Measurements from ENCODE around the gene CRIP3. TPM values are rescaled to one million over a fixed set of nuclear protein-coding genes. Genes with fewer than 3 reads are reported as not detected.

Gene CRIP3
- total and polyA plus RNA-seq, 2 of the 4 experiments (the other 2 are of a cell fraction) = not detected

GRCh38 chr6:43263314-43264178 lies 45.1 kb downstream of the CRIP3 start:
- Histone ChIP-seq H4K5ac (ENCODE audit: low read depth, low read length) (no peak overlapping the region), H3K4ac (ENCODE audit: low read depth, low read length) (no peak overlapping the region), H3K4me1 (ENCODE audit: control insufficient read depth, insufficient read depth, low read length) (no peaks in the 10 kb centered on the region), H4K91ac (ENCODE audit: insufficient read depth, low read depth, low read length) (no peak overlapping the region), H4K20me1 (ENCODE audit: insufficient read depth, low read length) (no peaks in the 10 kb centered on the region), H2AK9ac (replicated peaks; ENCODE audit: low read depth, low read length, poor library complexity) (peak overlapping the region; percentile 72), H2BK15ac (ENCODE audit: low read depth, low read length) (no peak overlapping the region), H2AK5ac (ENCODE audit: low read depth, low read length) (no peak overlapping the region), H3K9me3 (ENCODE audit: control insufficient read depth, insufficient read depth, low read length) (no peaks in the 10 kb centered on the region), H3K23ac (ENCODE audit: low read depth, low read length) (no peak overlapping the region), H3K79me1 (ENCODE audit: low read depth in 1 of 2, low read length in 2 of 2) (no peaks in the 10 kb centered on the region), H2BK20ac (ENCODE audit: low read depth, low read length) (no peak overlapping the region), H3K9ac (ENCODE audit: low read depth, low read length) (no peak overlapping the region), H3K27me3 (ENCODE audit: control insufficient read depth, insufficient read depth, low read length) (peaks cover 35% of the 10 kb centered on the region), H2BK120ac (ENCODE audit: low read depth, low read length) (no peak overlapping the region), H3K4me2 (ENCODE audit: low read depth, low read length) (no peak overlapping the region), H3K14ac (replicated peaks; ENCODE audit: low read depth, low read length) (no peak overlapping the region), H2AFZ (replicated peaks; ENCODE audit: low read length, poor library complexity) (peak overlapping the region; percentile 80), H3K4me3 (ENCODE audit: insufficient read depth, low read depth, low read length) (no peak overlapping the region), H3K27ac (ENCODE audit: insufficient read depth, low read length) (no peak overlapping the region), H3K18ac (ENCODE audit: low read depth, low read length) (no peak overlapping the region), H3K56ac (ENCODE audit: extremely low read depth, insufficient read depth, low read length) (no peak overlapping the region), H2BK5ac (ENCODE audit: low read depth, low read length, poor library complexity, severe bottlenecking) (no peak overlapping the region), H4K8ac (ENCODE audit: low read depth in 2 of 2, low read length in 2 of 2) (no peak overlapping the region), H3K36me3 (ENCODE audit: control insufficient read depth, insufficient read depth, low read length) (no peaks in the 10 kb centered on the region), H3K9me1 (ENCODE audit: insufficient read depth, low read length) (peaks cover 6% of the 10 kb centered on the region)
- CTCF ChIA-PET = interaction anchor here (0.6 to 2.1 kb wide), 3 partner anchors 70 to 82 kb away, joined by 3 to 6 read pairs (median 3); no protein-coding TSS in a partner anchor
- TF ChIP-seq FOS (IDR thresholded peaks at IDR 0.05; ENCODE audit: low read depth, low read length) (no peak), POLR2A (IDR thresholded peaks at IDR 0.05; ENCODE audit: low read depth, low read length) (no peak), CTCF (conservative IDR thresholded peaks at IDR 0.05; ENCODE audit: low read depth, low read length) (peak; percentile 90), MAZ (IDR thresholded peaks at IDR 0.05; ENCODE audit: borderline replicate concordance, low read depth, low read length) (no peak), SMC3 (IDR thresholded peaks at IDR 0.05; ENCODE audit: low read depth, low read length) (peak; percentile 86), RAD21 (IDR thresholded peaks at IDR 0.05; ENCODE audit: low read length) (peak; percentile 94)
- intact Hi-C loops (cut with micrococcal nuclease) = loop anchor here (1.0 kb wide), 2 partner anchors 71 to 243 kb away; no protein-coding TSS in a partner anchor
- dilution Hi-C loops (cut with HindIII; ENCODE audit: low sequenced_read_pairs, unreplicated experiment) = no loop called here
- DNase-seq = peak; percentile 62
- ATAC-seq (ENCODE audit: low read depth) = peak; percentile 99
- no TSS peak for BruUV-seq (replicated peaks)
- in situ Hi-C loops (cut with MboI; ENCODE audit: low sequenced_read_pairs) = loop anchor here (5.0 kb wide), 1 partner anchor 69 kb away; no protein-coding TSS in a partner anchor
- POLR2A ChIA-PET (ENCODE audit: unreplicated experiment) = no interaction called here
- 36% methylated on average over 5 of the region's 12 CpGs; no CpG with 5 or more reads in 1 of the 2 experiments for WGBS, 2 experiments (ENCODE audit: extremely low coverage in 2 of 2, insufficient read length in 1 of 2)

Data from IMR-90 (cell line).